ENCODE measurements around the gene PSMD13.

GRCh38 chr11:297051-297585 is 60.3 kb downstream of the PSMD13 start:
- TF ChIP-seq CTCF (IDR thresholded peaks at IDR 0.05; ENCODE audit: insufficient read depth, low read length) (no peak), REST (IDR thresholded peaks at IDR 0.05; ENCODE audit: insufficient replicate concordance, low read depth) (no peak)
